BE2C (cell line): ENCODE data around the gene NRIP1.

Source experiments
- DNase-seq: peaks from one replicate; pipeline ENCODE4 v3.0.0-alpha.2; 2020
- H3K27me3 ChIP-seq: fragments of 250-450 bp; sonication (Bioruptor Pico); 2 replicates; pipeline ENCODE4 v1.5.1; 2020; ENCODE audit warnings: mild to moderate bottlenecking
- H3K36me3 ChIP-seq: fragments of 250-450 bp; sonication (Bioruptor Pico); 2 replicates; pipeline ENCODE4 v1.5.1; 2020; ENCODE audit warnings: mild to moderate bottlenecking
- H3K4me1 ChIP-seq: fragments of 250-450 bp; sonication (Bioruptor Pico); 2 replicates; pipeline ENCODE4 v1.5.1; 2020
- H3K4me3 ChIP-seq: 2 replicates; pipeline ENCODE4 v1.5.1; 2011; ENCODE audit warnings: low read depth, low read length
- H3K9me3 ChIP-seq: fragments of 250-450 bp; sonication (Bioruptor Pico); 2 replicates; pipeline ENCODE4 v1.5.1; 2020
- CTCF ChIP-seq: IDR thresholded peaks from 2 replicates; pipeline ENCODE4 v1.5.1; 2012; ENCODE audit warnings: mild to moderate bottlenecking, low read depth, low read length

Gene NRIP1

GRCh38 chr21:15053500-15053899 lies 11.3 kb downstream of the NRIP1 start:
- DNase-seq = no peak
- Histone ChIP-seq H3K9me3 (no peaks in the 10 kb centered on the region), H3K27me3 (no peaks in the 10 kb centered on the region), H3K36me3 (no peaks in the 10 kb centered on the region), H3K4me3 (no peak overlapping the region), H3K4me1 (peaks cover 10% of the 10 kb centered on the region)
- no peak for TF ChIP-seq CTCF

- H3K9me3 ChIP-seq = peaks cover 2% of the 10 kb centered on the region
- TF ChIP-seq CTCF = no peak
- H3K4me3 ChIP-seq = no peak overlapping the region
- DNase-seq = no peak
- H3K27me3 ChIP-seq = no peaks in the 10 kb centered on the region
- H3K36me3 ChIP-seq = no peaks in the 10 kb centered on the region
- H3K4me1 ChIP-seq = peaks cover 7% of the 10 kb centered on the region; the same call in 1 of the 2 replicates
Measured at GRCh38 chr21:15052459-15052763, 12.4 kb downstream of the NRIP1 start.

- TF ChIP-seq CTCF = no peak
- no peak for DNase-seq
- Histone ChIP-seq H3K27me3 (no peaks in the 10 kb centered on the region), H3K4me1 (peaks cover 7% of the 10 kb centered on the region; the same call in 1 of the 2 replicates), H3K36me3 (no peaks in the 10 kb centered on the region), H3K9me3 (peaks cover 2% of the 10 kb centered on the region), H3K4me3 (no peak overlapping the region)
Measured at GRCh38 chr21:15051644-15052458, 12.9 kb downstream of the NRIP1 start.

GRCh38 chr21:15050568-15051377 lies 14.0 kb downstream of the NRIP1 start:
- H3K4me1 ChIP-seq = peaks cover 7% of the 10 kb centered on the region; the same call in 1 of the 2 replicates
- no peaks in the 10 kb centered on the region for H3K27me3 ChIP-seq
- no peak for DNase-seq
- peaks cover 5% of the 10 kb centered on the region; the same call in 1 of the 2 replicates for H3K36me3 ChIP-seq
- no peak overlapping the region for H3K4me3 ChIP-seq
- peaks cover 2% of the 10 kb centered on the region for H3K9me3 ChIP-seq
- TF ChIP-seq CTCF = no peak

- peaks cover 3% of the 10 kb centered on the region; the same call in 1 of the 2 replicates for H3K4me1 ChIP-seq
Measured at GRCh38 chr21:15045017-15045416, 19.8 kb downstream of the NRIP1 start.

More at GRCh38 chr21:15045017-15045416, 19.8 kb downstream of the NRIP1 start:
- no peaks in the 10 kb centered on the region for H3K27me3 ChIP-seq
- peaks cover 2% of the 10 kb centered on the region for H3K9me3 ChIP-seq
- TF ChIP-seq CTCF = no peak
- no peak overlapping the region for H3K4me3 ChIP-seq
- peaks cover 19% of the 10 kb centered on the region for H3K36me3 ChIP-seq
- no peak for DNase-seq
